K562 (cell line): ENCODE results near the gene TUBGCP5. TPM values are rescaled to one million over a fixed set of nuclear protein-coding genes. Genes with fewer than 3 reads are reported as not detected.

Source experiments
- ATAC-seq: fragments of 200-7000 bp; cut with Tn5 transposase; 3 replicates; pipeline ENCODE4 v1.9.1; 2020; ENCODE audit warnings: moderate library complexity
- BruUV-seq: library from RNA; stranded (reverse); fragments of 400-500 nt; replicated peaks from 2 replicates; lab custom pipeline; 2021; lab: Mats Ljungman, UMichigan
- CTCF ChIA-PET: fragments of 300-600 bp; formaldehyde crosslinking; extraction: SDS; loops from one replicate; lab custom pipeline; 2021; ENCODE audit warnings: low intra/inter-chr PET ratio; lab: Yijun Ruan, JAX
- POLR2A ChIA-PET: fragments of 300-600, 350-650 bp; sonication (Branson Sonifier 250); formaldehyde crosslinking; extraction: SDS; loops from one replicate; lab custom pipeline; 2021; ENCODE audit warnings: antibody characterized with exemption, inconsistent platforms; lab: Yijun Ruan, JAX
- DNase-seq, 4 experiments: peaks; one replicate each; pipeline versions ENCODE4 v3.0.0 to v3.0.0-alpha.2; 2011 to 2018; ENCODE audit warnings: low spot score in 3 of 4, mixed read lengths in 3 of 4; ENCODE audit errors: extremely low read depth in 1 of 4
- FAIRE-seq: peaks from 2 replicates; lab custom pipeline; 2011; peaks lifted over from hg19 to GRCh38; lab: Jason Lieb, UNC
- H2AFZ ChIP-seq: 2 replicates; pipeline ENCODE4 v1.6.0; 2011; ENCODE audit warnings: low read depth, low read length, control low read depth, inconsistent platforms
- H3K27ac ChIP-seq: fragments of 200-600 bp; 3 replicates; pipeline ENCODE4 v1.8.0; 2011; ENCODE audit warnings: low read depth, mild to moderate bottlenecking, control low read depth, inconsistent platforms, low read length, moderate library complexity, mixed read lengths; ENCODE audit errors: extremely low read depth
- H3K27me3 ChIP-seq, 2 experiments: fragments of 300-600 bp in 1 of 2; 2 replicates in 1 of 2; 3 replicates in 1 of 2; pipeline versions ENCODE4 v1.6.0 to v1.8.0; 2011; ENCODE audit warnings: inconsistent platforms in 2 of 2, low read length in 2 of 2, mild to moderate bottlenecking in 1 of 2, mixed read lengths in 1 of 2, moderate library complexity in 1 of 2; ENCODE audit not compliant: control insufficient read depth in 2 of 2, insufficient read depth in 2 of 2
- H3K36me3 ChIP-seq: fragments of 300-600 bp; 3 replicates; pipeline ENCODE4 v1.8.0; 2011; ENCODE audit warnings: mild to moderate bottlenecking, low read length, inconsistent platforms; ENCODE audit not compliant: control insufficient read depth, insufficient read depth
- H3K4me1 ChIP-seq, 2 experiments: fragments of 200-600 bp in 1 of 2; replicated peaks in 1 of 2; 2 replicates in 1 of 2; 3 replicates in 1 of 2; pipeline versions ENCODE4 v1.5.1 to v1.8.0; 2011; ENCODE audit warnings: inconsistent platforms in 2 of 2, low read length in 2 of 2, mild to moderate bottlenecking in 1 of 2, mixed read lengths in 1 of 2, moderate library complexity in 1 of 2; ENCODE audit not compliant: control insufficient read depth in 2 of 2, insufficient read depth in 2 of 2
- H3K4me2 ChIP-seq: 2 replicates; pipeline ENCODE4 v1.6.1; 2011; ENCODE audit warnings: low read length, control low read depth, inconsistent platforms, mixed read lengths; ENCODE audit not compliant: insufficient read depth
- H3K4me3 ChIP-seq: fragments of 200-600 bp; sonication (generic), shearing (Covaris generic); 2 replicates; pipeline ENCODE4 v1.5.1; 2016; ENCODE audit warnings: control low read depth, inconsistent platforms
- H3K79me2 ChIP-seq: fragments of 200-600 bp; 3 replicates; pipeline ENCODE4 v1.8.0; 2011; ENCODE audit warnings: low read length, inconsistent platforms; ENCODE audit not compliant: control insufficient read depth, insufficient read depth
- H3K9ac ChIP-seq, 2 experiments: 2 replicates each; pipeline versions ENCODE4 v1.6.0 to v1.6.1; 2011; ENCODE audit warnings: low read depth in 2 of 2, low read length in 2 of 2, control low read depth in 1 of 2, inconsistent platforms in 1 of 2, mild to moderate bottlenecking in 1 of 2, mixed read lengths in 1 of 2; ENCODE audit not compliant: insufficient read depth in 1 of 2
- H3K9me1 ChIP-seq: one replicate; pipeline ENCODE4 v1.6.0; 2011; ENCODE audit warnings: inconsistent platforms, mild to moderate bottlenecking, low read length, moderate library complexity; ENCODE audit not compliant: control insufficient read depth, insufficient read depth
- H3K9me3 ChIP-seq: replicated peaks from 2 replicates; pipeline ENCODE4 v1.5.1; 2011; ENCODE audit warnings: low read depth, low read length, inconsistent platforms; ENCODE audit not compliant: control insufficient read depth, insufficient read depth
- H4K20me1 ChIP-seq: replicated peaks from 2 replicates; pipeline ENCODE4 v1.6.1; 2011; ENCODE audit warnings: low read length, inconsistent platforms, mixed read lengths; ENCODE audit not compliant: control insufficient read depth, insufficient read depth
- C11orf30 ChIP-seq: fragments of 450-650 bp; IDR thresholded peaks from 2 replicates; pipeline ENCODE4 v1.6.1; 2016; ENCODE audit warnings: low read depth, mild to moderate bottlenecking
- DIDO1 ChIP-seq: fragments of 450-650 bp; IDR thresholded peaks from 2 replicates; pipeline ENCODE4 v1.6.1; 2016; ENCODE audit warnings: low read depth, missing biosample characterization, missing genetic modification characterization
- HMGXB4 ChIP-seq: sonication (generic); formaldehyde crosslinking; IDR thresholded peaks from 2 replicates; pipeline ENCODE4 v1.8.1; 2023; ENCODE audit warnings: mild to moderate bottlenecking, missing genetic modification reagents
- KAT2B ChIP-seq: IDR thresholded peaks from one replicate; pipeline ENCODE4 v1.6.1; 2012; ENCODE audit warnings: low read depth, mild to moderate bottlenecking, control low read depth, inconsistent platforms, low read length, moderate library complexity
- KLF6 ChIP-seq: fragments of 250-450 bp; sonication (Bioruptor Pico); IDR thresholded peaks from 2 replicates; pipeline ENCODE4 v1.4.0; 2020; ENCODE audit warnings: mild to moderate bottlenecking, moderate library complexity, borderline replicate concordance
- LARP7 ChIP-seq: fragments of 450-650 bp; IDR thresholded peaks from 2 replicates; pipeline ENCODE4 v1.6.1; 2016
- MAFF ChIP-seq: IDR thresholded peaks from 2 replicates; pipeline ENCODE4 v1.6.1; 2012; ENCODE audit warnings: low read length, improper control_type of control experiment
- MAFG ChIP-seq: fragments of 450-650 bp; conservative IDR thresholded peaks from 2 replicates; pipeline ENCODE4 v1.6.1; 2016; ENCODE audit warnings: missing genetic modification characterization, missing compliant biosample characterization
- PHF21A ChIP-seq: fragments of 450-650 bp; IDR thresholded peaks from 2 replicates; pipeline ENCODE4 v1.6.1; 2017; ENCODE audit warnings: low read depth, borderline replicate concordance
- PHTF2 ChIP-seq: fragments of 250-450 bp; sonication (Bioruptor Pico); IDR thresholded peaks from 2 replicates; pipeline ENCODE4 v1.5.0; 2021; ENCODE audit warnings: mild to moderate bottlenecking
- PYGO2 ChIP-seq: fragments of 450-650 bp; IDR thresholded peaks from 2 replicates; pipeline ENCODE4 v1.6.1; 2016; ENCODE audit warnings: mild to moderate bottlenecking, missing genetic modification characterization, moderate library complexity, missing compliant biosample characterization
- RBM17 ChIP-seq: fragments of 200-400 bp; formaldehyde crosslinking; IDR thresholded peaks from 2 replicates; pipeline ENCODE4 v1.6.1; 2017; ENCODE audit warnings: low read depth, mild to moderate bottlenecking, low read length, borderline replicate concordance
- SIN3B ChIP-seq: fragments of 450-650 bp; IDR thresholded peaks from 2 replicates; pipeline ENCODE4 v1.6.1; 2017; ENCODE audit warnings: low read depth, mild to moderate bottlenecking, moderate library complexity
- TBL1XR1 ChIP-seq, 2 experiments: IDR thresholded peaks; 2 replicates each; pipeline ENCODE4 v1.6.1; 2012; ENCODE audit warnings: improper control_type of control experiment in 2 of 2, low read length in 2 of 2, mild to moderate bottlenecking in 1 of 2
- ZBTB5 ChIP-seq: fragments of 450-650 bp; IDR thresholded peaks from 2 replicates; pipeline ENCODE4 v1.6.1; 2017; ENCODE audit warnings: antibody characterized with exemption
- ZNF253 ChIP-seq: fragments of 250-450 bp; sonication (Bioruptor Pico); conservative IDR thresholded peaks from 2 replicates; pipeline ENCODE4 v1.6.1; 2021; ENCODE audit warnings: mild to moderate bottlenecking
- ZNF3 ChIP-seq: fragments of 250-450 bp; sonication (Bioruptor Pico); IDR thresholded peaks from 2 replicates; pipeline ENCODE4 v1.5.0; 2021; ENCODE audit warnings: mild to moderate bottlenecking, moderate library complexity
- ZNF311 ChIP-seq: fragments of 250-450 bp; sonication (Bioruptor Pico); IDR thresholded peaks from 2 replicates; pipeline ENCODE4 v1.4.0; 2020; ENCODE audit warnings: mild to moderate bottlenecking, moderate library complexity
- ZNF316 ChIP-seq: fragments of 450-650 bp; IDR thresholded peaks from 2 replicates; pipeline ENCODE4 v1.6.1; 2016
- WGBS: fragments of 100-300 bp; shearing (Covaris generic); methylation state at CpG from one replicate; pipeline ENCODE4 v1.1.6; 2016; ENCODE audit warnings: low coverage, mixed read lengths; ENCODE audit not compliant: insufficient coverage; ENCODE audit errors: missing lambda C conversion rate; 5-methylcytosine and 5-hydroxymethylcytosine counted together
- in situ Hi-C: fragments of 300-500 bp; cut with MboI; formaldehyde crosslinking; loops from 4 replicates; pipeline ENCODE4 v1.15.0; 2018; ENCODE audit warnings: inconsistent platforms, mixed read lengths
- intact Hi-C: fragments of 100-400 bp; cut with micrococcal nuclease; formaldehyde crosslinking; loops from 2 replicates; pipeline ENCODE4 v1.14.2; 2022
- polyA plus RNA-seq, 8 experiments: library from polyadenylated mRNA; depleted of rRNA in 4 of 8; stranded (reverse) in 5 of 8; unstranded in 3 of 8; fragments of >200 nt; fragmentation: Nextera tagmentation in 2 of 8; fragmentation: Illumina TruSeq in 1 of 8; extraction: Ambion mirVana in 2 of 8; extraction: Trizol in 1 of 8; gene quantifications; 2 replicates each; pipeline versions ENCODE4 v1.2.1 to v1.2.3, GENCODE V29; 2011 to 2014; ENCODE audit warnings: inconsistent platforms in 1 of 8, missing spikeins in 1 of 8
- total RNA-seq, 7 experiments: library from RNA; depleted of rRNA in 6 of 7; stranded (reverse); fragments of >200 nt in 6 of 7; fragmentation: Illumina TruSeq in 2 of 7; extraction: Trizol in 2 of 7; gene quantifications; 2 replicates each; pipeline versions ENCODE4 v1.2.1 to v1.2.3, GENCODE V29; 2011 to 2021; ENCODE audit warnings: low replicate concordance in 1 of 7
- TF ChIP-seq, protein P1 (sequence below): fragments of 450-650 bp; IDR thresholded peaks from 2 replicates; pipeline ENCODE4 v1.6.1; 2016; ENCODE audit warnings: low read depth, mild to moderate bottlenecking, moderate library complexity

TUBGCP5 gene
- total and polyA plus RNA-seq, 9 of the 15 experiments (the other 6 are each of a cell fraction or from before 2014, with no cell fraction given), result 5.8 to 33.9 (median 23.2) TPM

DNA sequence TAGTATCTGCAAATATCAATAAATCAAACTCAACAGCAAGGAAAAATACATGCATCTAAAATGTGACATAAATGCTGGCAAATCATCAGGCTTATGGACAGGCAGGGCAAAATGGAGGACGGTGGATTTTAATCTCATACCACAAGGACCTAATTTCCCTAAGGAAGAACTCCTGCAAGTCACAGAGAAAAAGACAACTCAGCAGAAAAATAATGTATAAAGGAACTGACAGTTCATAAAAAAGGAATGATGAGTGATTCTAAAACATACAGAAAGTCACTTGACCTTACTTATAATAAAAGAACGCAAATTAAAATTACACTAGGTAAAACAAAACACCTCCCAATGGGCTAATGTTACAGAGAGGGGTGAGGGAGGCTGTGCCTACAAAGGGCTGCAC, 17.2 kb downstream of the TUBGCP5 start:
- no TSS peak for BruUV-seq
- TF ChIP-seq SIN3B, result no peak
- TF ChIP-seq DIDO1, result no peak
- TF ChIP-seq LARP7, result no peak
- TF ChIP-seq PHTF2 (CRISPR knock-in tag), result no peak
- peak; percentile 64 for TF ChIP-seq C11orf30
- no peak for TF ChIP-seq TBL1XR1 (IDR thresholded peaks at IDR 0.05; ENCODE audit: low read length in 2 of 2)
- no peak for TF ChIP-seq ZNF311 (CRISPR knock-in tag)
- TF ChIP-seq ZBTB5, result no peak
- TF ChIP-seq MAFG (tag), result peak; percentile 67
- no peak for TF ChIP-seq KLF6 (CRISPR knock-in tag)
- TF ChIP-seq HMGXB4 (CRISPR knock-in tag), result no peak
- TF ChIP-seq KAT2B, result no peak
- TF ChIP-seq, protein P1, sequence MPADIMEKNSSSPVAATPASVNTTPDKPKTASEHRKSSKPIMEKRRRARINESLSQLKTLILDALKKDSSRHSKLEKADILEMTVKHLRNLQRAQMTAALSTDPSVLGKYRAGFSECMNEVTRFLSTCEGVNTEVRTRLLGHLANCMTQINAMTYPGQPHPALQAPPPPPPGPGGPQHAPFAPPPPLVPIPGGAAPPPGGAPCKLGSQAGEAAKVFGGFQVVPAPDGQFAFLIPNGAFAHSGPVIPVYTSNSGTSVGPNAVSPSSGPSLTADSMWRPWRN, result no peak
- no peak for TF ChIP-seq ZNF3 (CRISPR knock-in tag)
- no peak for TF ChIP-seq PHF21A
- no peak for TF ChIP-seq PYGO2 (tag)
- TF ChIP-seq MAFF, result peak; percentile 40; the same call in 1 of the 2 replicates
- TF ChIP-seq RBM17, result no peak
- peak; percentile 83 for TF ChIP-seq ZNF316
- TF ChIP-seq ZNF253 (CRISPR knock-in tag), result no peak
- 89% methylated on average over 2 of the region's 2 CpGs for WGBS
- Histone ChIP-seq H3K27ac (no peak overlapping the region), H2AFZ (no peak overlapping the region), H3K9me3 (no peaks in the 10 kb centered on the region), H3K36me3 (peaks cover 85% of the 10 kb centered on the region), H3K9me1 (no peaks in the 10 kb centered on the region), H3K27me3 (no peaks in the 10 kb centered on the region), H3K4me1 (no peaks in the 10 kb centered on the region), H3K4me3 (no peak overlapping the region), H3K79me2 (no peaks in the 10 kb centered on the region), H3K9ac (no peak overlapping the region), H4K20me1 (no peaks in the 10 kb centered on the region), H3K4me2 (no peak overlapping the region)
- ChIA-PET POLR2A (interaction anchor here (1.3 to 4.2 kb wide), 5 partner anchors 8 to 17 kb away, joined by 3 to 19 read pairs (median 5); partner anchors contain the start of gene TUBGCP5), CTCF (no interaction called here)
- DNase-seq, result no peak
- intact Hi-C loops (no loop called here), in situ Hi-C loops (no loop called here)
- FAIRE-seq, result no peak
- no peak for ATAC-seq
